TTC549 (cell line): ENCODE data around the gene ATP5F1A.
A peak's percentile ranks its signal among the peaks of the same experiment; 100 is the strongest.

Experiments used
- FAIRE-seq: peaks from 2 replicates; lab custom pipeline; 2012; peaks lifted over from hg19 to GRCh38; lab: Jason Lieb, UNC

The ATP5F1A gene

GRCh38 chr18:46073474-46074331 lies 24.4 kb downstream of the ATP5F1A start:
- peak; percentile 93 for FAIRE-seq

GRCh38 chr18:46072959-46073358 lies 25.1 kb downstream of the ATP5F1A start:
- FAIRE-seq, result no peak

- no peak for FAIRE-seq
Measured at GRCh38 chr18:46072376-46072867, 25.7 kb downstream of the ATP5F1A start.

- FAIRE-seq, result no peak
Measured at GRCh38 chr18:46071653-46072375, 26.3 kb downstream of the ATP5F1A start, which contains the start of gene PSTPIP2. TSS of gene PSTPIP2 (minus strand) at chr18:46072260. CDS start at chr18:46072188, 72 bp downstream.

GRCh38 chr18:46070815-46071652 lies 27.1 kb downstream of the ATP5F1A start:
- FAIRE-seq, result no peak

GRCh38 chr18:46070232-46070631 lies 27.9 kb downstream of the ATP5F1A start:
- FAIRE-seq, result no peak

- FAIRE-seq, result no peak
Measured at GRCh38 chr18:46069524-46069923, 28.6 kb downstream of the ATP5F1A start.

GRCh38 chr18:46068763-46069162 lies 29.3 kb downstream of the ATP5F1A start:
- no peak for FAIRE-seq

- no peak for FAIRE-seq
Measured at GRCh38 chr18:46067438-46068007, 30.6 kb downstream of the ATP5F1A start.

GRCh38 chr18:46062781-46063180 lies 35.3 kb downstream of the ATP5F1A start:
- FAIRE-seq, result no peak

GRCh38 chr18:46061796-46062195 lies 36.3 kb downstream of the ATP5F1A start:
- FAIRE-seq, result no peak

- FAIRE-seq, result no peak
Measured at GRCh38 chr18:46061387-46061786, 36.7 kb downstream of the ATP5F1A start.

- FAIRE-seq, result no peak
Measured at GRCh38 chr18:46060359-46060841, 37.7 kb downstream of the ATP5F1A start.

GRCh38 chr18:46055838-46056230 lies 42.3 kb downstream of the ATP5F1A start:
- no peak for FAIRE-seq

GRCh38 chr18:46054956-46055837 lies 42.9 kb downstream of the ATP5F1A start:
- no peak for FAIRE-seq

GRCh38 chr18:46053368-46054095 lies 44.6 kb downstream of the ATP5F1A start:
- no peak for FAIRE-seq

GRCh38 chr18:46051731-46052461 lies 46.2 kb downstream of the ATP5F1A start:
- FAIRE-seq, result no peak

GRCh38 chr18:46050268-46050667 lies 47.8 kb downstream of the ATP5F1A start:
- no peak for FAIRE-seq

- FAIRE-seq, result no peak
Measured at GRCh38 chr18:46048641-46049040, 49.5 kb downstream of the ATP5F1A start.
